ENCODE measurements around the gene GNL1.

The GNL1 gene

DNA sequence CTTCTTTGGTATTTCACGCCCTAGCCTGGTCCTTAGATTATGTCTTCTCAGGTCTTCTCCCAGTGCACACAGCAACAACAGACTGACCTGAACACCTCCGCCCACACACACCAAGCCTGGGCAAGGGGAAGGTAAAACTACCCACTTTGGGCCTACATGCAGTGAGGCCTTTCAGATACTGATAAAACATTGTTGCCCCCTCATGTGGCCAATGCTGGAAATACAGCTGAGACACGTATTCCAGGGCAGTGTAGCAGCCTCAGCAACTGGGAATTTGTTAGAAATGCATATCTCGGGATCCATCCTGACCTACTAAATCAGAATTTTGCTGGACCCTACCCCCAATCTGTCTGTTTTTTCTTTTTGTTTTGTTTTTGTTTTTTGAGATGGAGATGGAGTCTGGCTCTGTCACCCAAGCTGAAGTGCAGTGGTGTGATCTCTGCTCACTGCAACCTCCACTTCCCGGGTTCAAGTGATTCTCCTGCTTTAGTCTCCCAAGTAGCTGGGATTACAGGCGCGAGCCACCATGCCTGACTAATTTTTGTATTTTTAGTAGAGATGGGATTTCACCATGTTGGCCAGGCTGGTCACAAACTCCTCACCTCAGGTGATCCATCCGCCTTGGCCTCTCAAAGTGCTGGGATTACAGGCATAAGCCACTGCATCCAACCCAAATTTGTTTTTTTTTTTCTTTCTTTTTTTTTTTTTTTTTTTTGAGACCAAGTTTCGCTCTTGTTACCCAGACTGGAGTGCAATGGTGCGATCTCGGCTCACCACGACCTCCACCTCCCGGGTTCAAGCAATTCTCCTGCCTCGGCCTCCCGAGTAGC is 41.2 kb upstream of the GNL1 start:
- TF ChIP-seq, protein P1, sequence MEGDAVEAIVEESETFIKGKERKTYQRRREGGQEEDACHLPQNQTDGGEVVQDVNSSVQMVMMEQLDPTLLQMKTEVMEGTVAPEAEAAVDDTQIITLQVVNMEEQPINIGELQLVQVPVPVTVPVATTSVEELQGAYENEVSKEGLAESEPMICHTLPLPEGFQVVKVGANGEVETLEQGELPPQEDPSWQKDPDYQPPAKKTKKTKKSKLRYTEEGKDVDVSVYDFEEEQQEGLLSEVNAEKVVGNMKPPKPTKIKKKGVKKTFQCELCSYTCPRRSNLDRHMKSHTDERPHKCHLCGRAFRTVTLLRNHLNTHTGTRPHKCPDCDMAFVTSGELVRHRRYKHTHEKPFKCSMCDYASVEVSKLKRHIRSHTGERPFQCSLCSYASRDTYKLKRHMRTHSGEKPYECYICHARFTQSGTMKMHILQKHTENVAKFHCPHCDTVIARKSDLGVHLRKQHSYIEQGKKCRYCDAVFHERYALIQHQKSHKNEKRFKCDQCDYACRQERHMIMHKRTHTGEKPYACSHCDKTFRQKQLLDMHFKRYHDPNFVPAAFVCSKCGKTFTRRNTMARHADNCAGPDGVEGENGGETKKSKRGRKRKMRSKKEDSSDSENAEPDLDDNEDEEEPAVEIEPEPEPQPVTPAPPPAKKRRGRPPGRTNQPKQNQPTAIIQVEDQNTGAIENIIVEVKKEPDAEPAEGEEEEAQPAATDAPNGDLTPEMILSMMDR (IDR thresholded peaks at IDR 0.05), result peak; percentile 65

DNA sequence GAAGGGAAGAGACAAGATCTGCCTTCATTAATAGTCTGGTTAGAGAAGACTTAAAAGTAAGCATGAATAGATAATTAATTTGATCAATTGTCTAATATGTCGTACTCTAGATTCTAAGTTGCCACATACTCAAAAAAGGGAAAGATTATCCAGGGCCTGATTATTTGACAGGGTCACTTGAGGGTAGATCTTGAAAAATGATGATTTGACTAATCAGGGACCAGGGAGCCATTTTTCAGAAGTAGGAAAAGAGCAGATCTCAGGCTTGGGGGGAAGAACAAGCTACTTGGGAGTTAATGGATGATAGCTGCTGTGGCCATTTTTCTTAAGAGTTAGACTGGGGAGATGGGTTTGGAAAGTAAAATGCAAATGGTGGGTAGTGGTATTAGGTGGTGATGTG is 36.0 kb upstream of the GNL1 start:
- TF ChIP-seq, protein P1 (IDR thresholded peaks at IDR 0.05), result no peak

DNA sequence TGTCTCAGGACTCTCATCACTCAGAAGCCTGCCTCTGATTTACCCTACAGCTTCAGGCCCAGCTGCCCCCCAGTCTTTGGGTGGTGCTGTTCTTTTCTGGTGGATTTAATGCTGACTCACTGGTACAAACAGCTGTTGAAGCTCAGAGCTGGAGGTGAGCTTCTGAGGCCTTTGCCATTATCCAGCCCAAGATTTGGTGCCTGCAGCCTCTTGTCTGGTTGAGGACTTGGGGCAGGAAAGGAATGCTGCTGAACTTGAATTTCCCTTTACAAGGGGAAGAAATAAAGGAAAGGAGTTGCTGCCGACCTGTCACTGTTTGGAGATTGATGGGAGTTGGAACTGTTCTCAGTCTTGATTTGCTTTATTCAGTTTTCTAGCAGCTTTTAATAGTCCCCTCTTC is 34.7 kb upstream of the GNL1 start:
- TF ChIP-seq, protein P1 (IDR thresholded peaks at IDR 0.05), result no peak

DNA sequence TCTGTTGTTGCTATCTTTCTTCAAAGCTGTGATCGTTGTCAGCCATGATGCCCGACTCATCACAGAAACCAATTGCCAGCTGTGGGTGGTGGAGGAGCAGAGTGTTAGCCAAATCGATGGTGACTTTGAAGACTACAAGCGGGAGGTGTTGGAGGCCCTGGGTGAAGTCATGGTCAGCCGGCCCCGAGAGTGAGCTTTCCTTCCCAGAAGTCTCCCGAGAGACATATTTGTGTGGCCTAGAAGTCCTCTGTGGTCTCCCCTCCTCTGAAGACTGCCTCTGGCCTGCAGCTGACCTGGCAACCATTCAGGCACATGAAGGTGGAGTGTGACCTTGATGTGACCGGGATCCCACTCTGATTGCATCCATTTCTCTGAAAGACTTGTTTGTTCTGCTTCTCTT is 34.2 kb upstream of the GNL1 start:
- TF ChIP-seq, protein P1 (IDR thresholded peaks at IDR 0.05), result no peak

DNA sequence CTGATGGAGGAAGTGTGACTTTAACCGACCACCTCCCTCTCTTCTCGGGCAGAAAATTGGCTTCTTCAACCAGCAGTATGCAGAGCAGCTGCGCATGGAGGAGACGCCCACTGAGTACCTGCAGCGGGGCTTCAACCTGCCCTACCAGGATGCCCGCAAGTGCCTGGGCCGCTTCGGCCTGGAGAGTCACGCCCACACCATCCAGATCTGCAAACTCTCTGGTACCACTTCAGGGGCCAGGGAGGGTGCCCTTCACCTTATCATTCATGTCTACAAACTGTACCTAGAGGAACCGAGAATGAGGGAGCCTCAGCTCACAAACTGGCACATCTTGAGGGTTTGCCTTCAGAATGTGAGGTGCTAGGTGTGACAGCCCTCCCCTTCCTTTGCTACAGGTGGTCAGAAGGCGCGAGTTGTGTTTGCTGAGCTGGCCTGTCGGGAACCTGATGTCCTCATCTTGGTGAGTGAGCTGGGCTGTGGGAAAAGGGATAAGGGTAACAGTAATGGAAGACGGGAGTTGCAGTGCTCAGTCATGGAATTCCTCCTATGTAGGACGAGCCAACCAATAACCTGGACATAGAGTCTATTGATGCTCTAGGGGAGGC is 33.6 kb upstream of the GNL1 start:
- TF ChIP-seq, protein P1 (IDR thresholded peaks at IDR 0.05), result no peak

DNA sequence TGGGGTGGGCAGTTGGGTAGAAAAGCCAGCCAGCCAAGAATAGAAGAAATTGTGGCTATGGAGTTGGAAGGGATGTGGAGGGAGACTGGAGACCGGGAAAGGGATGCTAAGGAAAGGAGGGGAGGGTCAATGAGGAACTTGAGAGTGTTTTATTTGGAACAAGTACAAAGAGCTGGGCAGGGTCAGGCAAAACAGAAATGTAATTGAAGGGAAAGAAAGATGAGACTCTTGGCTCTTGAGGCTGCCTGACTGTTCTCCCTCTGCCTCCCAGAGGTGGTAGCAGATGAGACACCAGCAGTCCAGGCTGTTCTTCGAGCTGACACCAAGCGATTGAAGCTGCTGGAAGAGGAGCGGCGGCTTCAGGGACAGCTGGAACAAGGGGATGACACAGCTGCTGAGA is 27.6 kb upstream of the GNL1 start:
- TF ChIP-seq, protein P1 (IDR thresholded peaks at IDR 0.05), result no peak

DNA sequence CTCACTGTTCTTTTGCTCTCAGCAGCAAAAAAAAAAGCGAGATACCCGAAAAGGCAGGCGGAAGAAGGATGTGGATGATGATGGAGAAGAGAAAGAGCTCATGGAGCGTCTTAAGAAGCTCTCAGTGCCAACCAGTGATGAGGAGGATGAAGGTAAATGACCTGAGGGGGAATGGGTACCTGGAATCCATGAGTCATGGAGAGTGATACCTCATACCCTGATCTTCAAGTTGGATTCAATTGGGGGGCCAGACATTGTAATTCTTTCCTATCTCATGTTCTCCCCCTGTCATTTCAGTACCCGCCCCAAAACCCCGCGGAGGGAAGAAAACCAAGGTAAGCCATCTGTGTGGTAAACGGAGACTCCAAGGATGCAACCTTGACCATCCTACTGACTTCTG is 21.8 kb upstream of the GNL1 start:
- TF ChIP-seq, protein P1 (IDR thresholded peaks at IDR 0.05), result no peak
